ENCODE measurements around the gene MYL7. TPM values are rescaled to one million over a fixed set of nuclear protein-coding genes. Genes with fewer than 3 reads are reported as not detected.

MYL7 gene
- total RNA-seq, 4 donors from 2014 or later: not detected

DNA sequence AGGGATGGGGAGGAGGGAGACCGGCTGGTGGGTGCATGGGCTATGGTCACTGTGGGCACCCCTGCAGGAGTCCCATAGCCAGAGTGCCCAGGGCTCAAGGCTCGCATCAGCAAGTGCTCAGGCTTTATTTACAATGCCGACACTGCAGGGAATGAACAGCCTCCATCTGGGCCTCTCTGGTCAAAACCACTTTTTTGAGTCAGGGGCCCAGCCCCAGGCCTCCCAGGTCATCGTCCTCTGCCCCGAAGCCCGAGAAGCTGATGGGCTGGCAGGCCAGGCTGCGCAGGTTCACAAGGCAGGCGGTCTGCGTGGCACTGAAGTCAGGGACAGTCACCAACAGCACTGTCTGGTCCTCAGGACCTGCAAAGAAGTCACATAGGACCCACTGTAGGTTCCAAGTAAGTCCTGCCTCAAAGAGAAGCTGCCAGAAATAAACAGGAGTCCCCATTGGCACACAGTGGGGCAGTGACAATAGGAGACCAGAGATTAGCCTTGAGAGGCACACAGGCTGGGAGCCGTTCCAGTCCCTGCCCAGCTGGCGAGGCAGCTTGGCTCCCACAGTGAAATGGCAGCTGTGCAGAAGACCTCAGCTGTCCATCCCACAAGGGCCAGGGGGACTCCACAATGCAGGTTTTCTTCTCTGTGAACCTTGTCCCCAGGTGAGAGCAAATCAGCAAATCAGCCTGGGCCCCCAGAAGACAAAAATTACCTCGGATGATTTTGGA lies 26.4 kb downstream of the MYL7 start:
- H3K27ac ChIP-seq: no peak overlapping the region
- no peak overlapping the region for H3K4me3 ChIP-seq
- in situ Hi-C loops (cut with MboI; ENCODE audit: low pct_ligation_motif_present in 1 of 4, low pct_unique_long_range_greater_than_20kb in 1 of 4, low sequenced_read_pairs in 3 of 4) (no loop called here), intact Hi-C loops (cut with DNase I; ENCODE audit: low total_unique reads) (no loop called here)
- 84% methylated on average over 11 of the region's 12 CpGs; no CpG with 5 or more reads in 1 of the 2 donors for WGBS, 2 donors (ENCODE audit: low coverage in 1 of 2)
- no peaks in the 10 kb centered on the region for H3K4me1 ChIP-seq
- H3K36me3 ChIP-seq: no peaks in the 10 kb centered on the region
- no peaks in the 10 kb centered on the region for H3K27me3 ChIP-seq
- no peak for DNase-seq
- TF ChIP-seq POLR2A (IDR thresholded peaks at IDR 0.05): no peak
- TF ChIP-seq EP300 (IDR thresholded peaks at IDR 0.05; ENCODE audit: low read depth): no peak
- TF ChIP-seq CTCF (IDR thresholded peaks at IDR 0.05): no peak
- no peak for TF ChIP-seq POLR2AphosphoS5 (IDR thresholded peaks at IDR 0.05)
- no peaks in the 10 kb centered on the region for H3K9me3 ChIP-seq

GRCh38 chr7:44113764-44114354 lies 27.3 kb downstream of the MYL7 start:
- Histone ChIP-seq H3K4me3 (no peak overlapping the region), H3K27me3 (no peaks in the 10 kb centered on the region), H3K9me3 (no peaks in the 10 kb centered on the region), H3K36me3 (no peaks in the 10 kb centered on the region), H3K4me1 (no peaks in the 10 kb centered on the region), H3K27ac (no peak overlapping the region)
- DNase-seq: no peak
- intact Hi-C loops (cut with DNase I; ENCODE audit: low total_unique reads): no loop called here
- 80 to 89% methylated on average over 2 to 22 of the region's 24 CpGs for WGBS, 2 donors (ENCODE audit: low coverage in 1 of 2)
- no peak for TF ChIP-seq CTCF (IDR thresholded peaks at IDR 0.05)
- in situ Hi-C loops (cut with MboI; ENCODE audit: low pct_ligation_motif_present in 1 of 4, low pct_unique_long_range_greater_than_20kb in 1 of 4, low sequenced_read_pairs in 3 of 4): no loop called here

- H3K4me3 ChIP-seq: no peak overlapping the region
- intact Hi-C loops (cut with DNase I; ENCODE audit: low total_unique reads) (no loop called here), in situ Hi-C loops (cut with MboI; ENCODE audit: low pct_ligation_motif_present in 1 of 4, low pct_unique_long_range_greater_than_20kb in 1 of 4, low sequenced_read_pairs in 3 of 4) (no loop called here)
- no peaks in the 10 kb centered on the region for H3K27me3 ChIP-seq
- no peak for DNase-seq
- TF ChIP-seq POLR2AphosphoS5 (IDR thresholded peaks at IDR 0.05) (no peak), CTCF (IDR thresholded peaks at IDR 0.05) (no peak), POLR2A (IDR thresholded peaks at IDR 0.05) (no peak), EP300 (IDR thresholded peaks at IDR 0.05; ENCODE audit: low read depth) (no peak)
- H3K4me1 ChIP-seq: no peaks in the 10 kb centered on the region
- H3K9me3 ChIP-seq: no peaks in the 10 kb centered on the region
- H3K27ac ChIP-seq: no peak overlapping the region
- WGBS, 2 donors (ENCODE audit: low coverage in 1 of 2): 87% methylated on average over 31 of the region's 34 CpGs; no CpG with 5 or more reads in 1 of the 2 donors
- no peaks in the 10 kb centered on the region for H3K36me3 ChIP-seq
Observed at GRCh38 chr7:44112997-44113763, 28.0 kb downstream of the MYL7 start.

DNA sequence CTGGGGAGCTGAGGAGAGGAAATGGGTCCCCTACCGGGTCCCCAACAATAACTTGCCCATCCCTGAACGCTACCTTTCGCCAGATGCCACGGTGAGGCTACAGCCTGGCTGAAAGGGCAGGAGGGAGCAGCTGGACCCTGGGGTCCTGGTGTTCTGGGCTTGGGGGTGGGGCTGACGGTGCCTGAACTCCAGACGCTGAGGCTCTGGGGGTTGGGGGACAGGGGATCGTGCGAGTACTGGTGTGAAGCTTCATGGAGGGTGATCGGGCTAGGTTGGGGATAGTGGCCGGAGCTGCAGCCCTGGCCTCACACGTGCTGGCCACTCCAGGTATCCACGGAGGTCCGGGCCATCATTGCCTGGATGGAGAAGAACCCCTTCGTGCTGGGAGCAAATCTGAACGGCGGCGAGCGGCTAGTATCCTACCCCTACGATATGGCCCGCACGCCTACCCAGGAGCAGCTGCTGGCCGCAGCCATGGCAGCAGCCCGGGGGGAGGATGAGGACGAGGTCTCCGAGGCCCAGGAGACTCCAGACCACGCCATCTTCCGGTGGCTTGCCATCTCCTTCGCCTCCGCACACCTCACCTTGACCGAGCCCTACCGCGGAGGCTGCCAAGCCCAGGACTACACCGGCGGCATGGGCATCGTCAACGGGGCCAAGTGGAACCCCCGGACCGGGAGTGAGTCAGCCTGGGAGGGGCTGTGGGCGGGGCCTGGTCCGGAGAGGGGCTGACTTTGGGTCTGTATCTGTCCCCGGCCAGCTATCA lies 28.7 kb downstream of the MYL7 start:
- H3K27me3 ChIP-seq: no peaks in the 10 kb centered on the region
- H3K4me3 ChIP-seq: no peak overlapping the region
- H3K9me3 ChIP-seq: no peaks in the 10 kb centered on the region
- in situ Hi-C loops (cut with MboI; ENCODE audit: low pct_ligation_motif_present in 1 of 4, low pct_unique_long_range_greater_than_20kb in 1 of 4, low sequenced_read_pairs in 3 of 4) (no loop called here), intact Hi-C loops (cut with DNase I; ENCODE audit: low total_unique reads) (no loop called here)
- TF ChIP-seq CTCF (IDR thresholded peaks at IDR 0.05): no peak
- no peak for TF ChIP-seq EP300 (IDR thresholded peaks at IDR 0.05; ENCODE audit: low read depth)
- no peak for TF ChIP-seq POLR2A (IDR thresholded peaks at IDR 0.05)
- no peak for TF ChIP-seq POLR2AphosphoS5 (IDR thresholded peaks at IDR 0.05)
- no peaks in the 10 kb centered on the region for H3K36me3 ChIP-seq
- 76% methylated on average over 41 of the region's 41 CpGs; no CpG with 5 or more reads in 1 of the 2 donors for WGBS, 2 donors (ENCODE audit: low coverage in 1 of 2)
- H3K27ac ChIP-seq: no peak overlapping the region
- H3K4me1 ChIP-seq: no peaks in the 10 kb centered on the region
- DNase-seq: no peak
